Peyer's patch (tissue), 4 donors: ENCODE measurements around the gene TDRD12. TPM values are rescaled to one million over a fixed set of nuclear protein-coding genes. Genes with fewer than 3 reads are reported as not detected.
A peak's percentile ranks its signal among the peaks of the same experiment; 100 is the strongest.
"Not testable (repeated sequence)": the region's sequence is repeated elsewhere in the genome, so short reads cannot be mapped to it uniquely, and the experiment has no call there.

Experiments used
- DNase-seq, 3 donors: peaks; one replicate each; pipeline ENCODE4 v3.0.0-alpha.2; 2017 to 2019
- H3K27ac ChIP-seq, 4 donors: fragments of 200-600 bp; sonication (generic); one replicate each; pipeline ENCODE4 v1.5.1; 2016 to 2019
- H3K27me3 ChIP-seq, 2 donors: fragments of 200-600 bp; sonication (generic); one replicate each; pipeline ENCODE4 v1.5.1; 2019
- H3K36me3 ChIP-seq, 3 donors: fragments of 200-600 bp; sonication (generic); one replicate each; pipeline ENCODE4 v1.5.1; 2016 to 2019
- H3K4me1 ChIP-seq, 4 donors: fragments of 200-600 bp; sonication (generic); one replicate each; pipeline ENCODE4 v1.5.1; 2016 to 2019
- H3K4me3 ChIP-seq, 4 donors: fragments of 200-600 bp; sonication (generic); 1 replicate in 3 of 4; 2 replicates in 1 of 4; pipeline ENCODE4 v1.5.1; 2016 to 2019; ENCODE audit warnings: mild to moderate bottlenecking in 1 of 4
- H3K9me3 ChIP-seq, 4 donors: fragments of 200-600 bp; sonication (generic); one replicate each; pipeline ENCODE4 v1.5.1; 2016 to 2019; ENCODE audit warnings: mild to moderate bottlenecking in 1 of 4
- CTCF ChIP-seq, 6 experiments: fragments of 450-650 bp in 4 of 6; fragments of 200-600 bp in 2 of 6; sonication (generic) in 1 of 6; IDR thresholded peaks; one replicate each; pipeline ENCODE4 v1.5.1; 2017 to 2019; ENCODE audit warnings: antibody characterized with exemption in 6 of 6, mild to moderate bottlenecking in 3 of 6, moderate library complexity in 1 of 6
- POLR2A ChIP-seq, 2 donors: fragments of 450-650 bp; IDR thresholded peaks; one replicate each; pipeline ENCODE4 v1.5.1; 2017; ENCODE audit warnings: antibody characterized with exemption in 2 of 2, mild to moderate bottlenecking in 2 of 2, moderate library complexity in 2 of 2
- total RNA-seq, 4 donors: library from RNA; depleted of rRNA; stranded (reverse); fragments of >200 nt; gene quantifications; one replicate each; pipeline ENCODE4 v1.1.0, GENCODE V29; 2016

Gene TDRD12
- total RNA-seq, 4 donors from 2014 or later, result 1.7 TPM; not detected in 3

GRCh38 chr19:32866564-32867265, 147.1 kb downstream of the TDRD12 start:
- Histone ChIP-seq H3K36me3 (peaks cover 0 to 36% (median 0%) of the 10 kb centered on the region in 3 donors), H3K9me3 (no peaks in the 10 kb centered on the region), H3K27me3 (no peaks in the 10 kb centered on the region), H3K4me3 (peak overlapping the region in 3 of 4 donors; percentile 2 to 54 (median 47)), H3K27ac (no peak overlapping the region), H3K4me1 (peaks cover 0 to 14% (median 0%) of the 10 kb centered on the region in 4 donors)
- peak in 1 of 3 donors; percentile 47 for DNase-seq
- no peak for TF ChIP-seq POLR2A (IDR thresholded peaks at IDR 0.05)
- no peak for TF ChIP-seq CTCF (IDR thresholded peaks at IDR 0.05)

GRCh38 chr19:32867436-32867835, 147.9 kb downstream of the TDRD12 start:
- Histone ChIP-seq H3K4me3 (peak overlapping the region in 3 of 4 donors; percentile 2 to 54 (median 47)), H3K4me1 (peaks cover 0 to 21% (median 0%) of the 10 kb centered on the region in 4 donors), H3K36me3 (peaks cover 0 to 30% (median 0%) of the 10 kb centered on the region in 3 donors)
- not testable (repeated sequence) for H3K27me3 ChIP-seq, H3K27ac ChIP-seq, H3K9me3 ChIP-seq
- peak in 1 of 3 donors; percentile 19 for DNase-seq

GRCh38 chr19:32868206-32868950, 148.8 kb downstream of the TDRD12 start:
- Histone ChIP-seq H3K4me1 (peaks cover 0 to 27% (median 0%) of the 10 kb centered on the region in 4 donors), H3K9me3 (no peaks in the 10 kb centered on the region), H3K4me3 (peak overlapping the region in 2 of 4 donors; percentile 47 to 54), H3K36me3 (peaks cover 0 to 22% (median 0%) of the 10 kb centered on the region in 3 donors), H3K27me3 (no peaks in the 10 kb centered on the region), H3K27ac (no peak overlapping the region)
- DNase-seq, result peak in 1 of 3 donors; percentile 31
- TF ChIP-seq CTCF (IDR thresholded peaks at IDR 0.05) (no peak), POLR2A (IDR thresholded peaks at IDR 0.05) (no peak)

- peak in 2 of 3 donors; percentile 60 to 71 for DNase-seq
- peaks cover 0 to 36% (median 3%) of the 10 kb centered on the region in 4 donors for H3K4me1 ChIP-seq
- peak within 1 kb of the TSS in 3 of 4 donors; percentile 49 to 86 (median 73) for H3K27ac ChIP-seq
- no peaks in the 10 kb centered on the region for H3K9me3 ChIP-seq
- peaks cover 0 to 15% (median 0%) of the 10 kb centered on the region in 3 donors for H3K36me3 ChIP-seq
- peak within 1 kb of the TSS in 2 of 4 donors; percentile 47 to 54 for H3K4me3 ChIP-seq
- H3K27me3 ChIP-seq, result no peaks in the 10 kb centered on the region
- no peak for TF ChIP-seq CTCF (IDR thresholded peaks at IDR 0.05)
- peak; percentile 60 to 62 for TF ChIP-seq POLR2A (IDR thresholded peaks at IDR 0.05)
Observed at GRCh38 chr19:32869369-32869965, 149.9 kb downstream of the TDRD12 start, which contains the start of gene SLC7A9. SLC7A9 (minus strand) TSS chr19:32869767; CDS start chr19:32868534, 1,233 bp downstream.

- Histone ChIP-seq H3K4me1 (peaks cover 0 to 41% (median 3%) of the 10 kb centered on the region in 4 donors), H3K4me3 (peak overlapping the region in 2 of 4 donors; percentile 25 to 47), H3K27ac (peak overlapping the region in 3 of 4 donors; percentile 49 to 86 (median 73))
Observed at GRCh38 chr19:32869966-32870573, 150.5 kb downstream of the TDRD12 start.

More at GRCh38 chr19:32869966-32870573, 150.5 kb downstream of the TDRD12 start:
- Histone ChIP-seq H3K36me3 (peaks cover 0 to 13% (median 0%) of the 10 kb centered on the region in 3 donors), H3K9me3 (no peaks in the 10 kb centered on the region), H3K27me3 (no peaks in the 10 kb centered on the region)
- TF ChIP-seq CTCF (IDR thresholded peaks at IDR 0.05) (no peak), POLR2A (IDR thresholded peaks at IDR 0.05) (no peak)
- DNase-seq, result peak in 2 of 3 donors; percentile 80 to 85
